ENCODE measurements around the gene KDM4B. TPM values are rescaled to one million over a fixed set of nuclear protein-coding genes. Genes with fewer than 3 reads are reported as not detected.

KDM4B gene
- total and polyA plus RNA-seq, 2 donors from 2014 or later: 6.6 to 35.7 TPM

GRCh38 chr19:5149932-5150901, 181.3 kb downstream of the KDM4B start:
- no peak for TF ChIP-seq CTCF (IDR thresholded peaks at IDR 0.05; ENCODE audit: borderline replicate concordance, extremely low read depth, insufficient read depth)
- Histone ChIP-seq H3K27ac (ENCODE audit: low read depth in 2 of 2, low read length in 2 of 2) (no peak overlapping the region), H3K9ac (ENCODE audit: low read length in 3 of 3) (no peak overlapping the region), H3K4me3 (ENCODE audit: low read length in 3 of 3) (no peak overlapping the region), H3K4me1 (ENCODE audit: control insufficient read depth in 2 of 3, insufficient read depth in 2 of 3, low read depth in 1 of 3, low read length in 3 of 3) (no peaks in the 10 kb centered on the region), H3K27me3 (ENCODE audit: control insufficient read depth, insufficient read depth, low read length) (no peaks in the 10 kb centered on the region), H3K9me3 (ENCODE audit: control insufficient read depth in 2 of 3, insufficient read depth in 1 of 3, low read length in 3 of 3) (no peaks in the 10 kb centered on the region), H3K36me3 (ENCODE audit: control insufficient read depth in 2 of 3, insufficient read depth in 3 of 3, low read length in 3 of 3) (peaks cover 0 to 5% (median 0%) of the 10 kb centered on the region in 3 donors)
- FAIRE-seq: no peak
- intact Hi-C loops (cut with DNase I): no loop called here
- DNase-seq: peak in 2 of 5 donors; percentile 35 to 60

- intact Hi-C loops (cut with DNase I): no loop called here
- DNase-seq: peak in 2 of 5 donors; percentile 37 to 77
- H3K4me3 ChIP-seq (ENCODE audit: low read length in 3 of 3): no peak overlapping the region
- TF ChIP-seq CTCF (IDR thresholded peaks at IDR 0.05; ENCODE audit: borderline replicate concordance, extremely low read depth, insufficient read depth): no peak
- no peak overlapping the region for H3K27ac ChIP-seq (ENCODE audit: low read depth in 2 of 2, low read length in 2 of 2)
- H3K27me3 ChIP-seq (ENCODE audit: control insufficient read depth, insufficient read depth, low read length): no peaks in the 10 kb centered on the region
- no peaks in the 10 kb centered on the region for H3K9me3 ChIP-seq (ENCODE audit: control insufficient read depth in 2 of 3, insufficient read depth in 1 of 3, low read length in 3 of 3)
- no peak overlapping the region for H3K9ac ChIP-seq (ENCODE audit: low read length in 3 of 3)
- peaks cover 0 to 5% (median 0%) of the 10 kb centered on the region in 3 donors for H3K36me3 ChIP-seq (ENCODE audit: control insufficient read depth in 2 of 3, insufficient read depth in 3 of 3, low read length in 3 of 3)
- no peaks in the 10 kb centered on the region for H3K4me1 ChIP-seq (ENCODE audit: control insufficient read depth in 2 of 3, insufficient read depth in 2 of 3, low read depth in 1 of 3, low read length in 3 of 3)
- no peak for FAIRE-seq
Observed at GRCh38 chr19:5150902-5151741, 182.2 kb downstream of the KDM4B start.

GRCh38 chr19:5152013-5152763, 183.3 kb downstream of the KDM4B start:
- no peak for TF ChIP-seq CTCF (IDR thresholded peaks at IDR 0.05; ENCODE audit: borderline replicate concordance, extremely low read depth, insufficient read depth)
- intact Hi-C loops (cut with DNase I): no loop called here
- H3K36me3 ChIP-seq (ENCODE audit: control insufficient read depth in 2 of 3, insufficient read depth in 3 of 3, low read length in 3 of 3): peaks cover 0 to 5% (median 0%) of the 10 kb centered on the region in 3 donors
- no peak overlapping the region for H3K9ac ChIP-seq (ENCODE audit: low read length in 3 of 3)
- no peak overlapping the region for H3K27ac ChIP-seq (ENCODE audit: low read depth in 2 of 2, low read length in 2 of 2)
- no peaks in the 10 kb centered on the region for H3K9me3 ChIP-seq (ENCODE audit: control insufficient read depth in 2 of 3, insufficient read depth in 1 of 3, low read length in 3 of 3)
- no peaks in the 10 kb centered on the region for H3K27me3 ChIP-seq (ENCODE audit: control insufficient read depth, insufficient read depth, low read length)
- no peak for FAIRE-seq
- DNase-seq: peak in 1 of 5 donors; percentile 52
- H3K4me1 ChIP-seq (ENCODE audit: control insufficient read depth in 2 of 3, insufficient read depth in 2 of 3, low read depth in 1 of 3, low read length in 3 of 3): no peaks in the 10 kb centered on the region
- H3K4me3 ChIP-seq (ENCODE audit: low read length in 3 of 3): no peak overlapping the region
